Measurements from ENCODE around the gene SSC5D. TPM values are rescaled to one million over a fixed set of nuclear protein-coding genes. Genes with fewer than 3 reads are reported as not detected.

The SSC5D gene
- 33.6 to 50.0 TPM (median 34.5 TPM) in 3 replicates for total RNA-seq
- long read RNA-seq, full-length matches to known transcripts = 1 of 6 reads
- long read RNA-seq, partial matches to known transcripts = 1 of 6 reads
- long read RNA-seq, other reads (novel, unspliced or antisense) = 4 of 6 reads

DNA sequence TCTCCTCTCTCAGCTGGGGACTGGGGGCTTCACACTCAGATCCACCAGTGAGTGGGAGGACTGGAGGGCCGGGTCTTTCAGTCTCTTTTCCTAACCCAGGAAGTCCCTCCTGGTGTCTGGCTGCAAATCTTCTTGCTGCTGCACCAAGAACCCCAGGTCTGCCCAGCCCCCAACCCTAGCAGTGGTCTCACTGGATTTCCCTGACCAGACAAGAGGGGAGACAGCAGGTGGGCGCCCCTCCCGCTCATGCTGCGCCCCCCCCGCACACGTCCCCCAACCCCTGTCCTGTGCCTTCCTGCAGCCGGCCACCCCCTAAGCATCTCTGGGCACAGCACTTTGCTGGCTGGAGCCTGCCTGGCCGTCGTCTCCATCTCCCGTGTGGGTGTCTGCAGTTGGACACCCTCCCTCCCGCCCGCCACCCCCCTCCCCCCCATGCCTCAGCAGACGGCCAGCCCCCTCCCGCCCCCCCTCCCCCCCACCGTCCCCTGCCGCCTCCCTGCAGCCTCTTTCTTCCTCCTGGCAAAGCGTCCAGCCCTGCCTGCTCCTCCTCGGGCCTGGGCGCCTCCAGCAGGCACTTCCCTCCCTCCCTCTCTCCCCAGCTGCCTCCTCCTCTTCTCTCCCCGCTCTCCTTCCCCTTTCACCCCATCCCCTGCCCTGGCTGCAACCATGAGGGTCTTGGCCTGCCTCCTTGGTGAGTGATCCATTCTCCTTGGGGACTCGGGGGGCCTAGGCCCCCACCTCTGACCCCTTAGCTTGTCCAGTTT, at the start of gene SSC5D:
SSC5D (plus strand) TSS at position 513 of the 764 bp plus-strand sequence; CDS start at position 667, 154 bp downstream.
- no peak for DNase-seq (ENCODE audit: low spot score)
- TF ChIP-seq, protein P1, sequence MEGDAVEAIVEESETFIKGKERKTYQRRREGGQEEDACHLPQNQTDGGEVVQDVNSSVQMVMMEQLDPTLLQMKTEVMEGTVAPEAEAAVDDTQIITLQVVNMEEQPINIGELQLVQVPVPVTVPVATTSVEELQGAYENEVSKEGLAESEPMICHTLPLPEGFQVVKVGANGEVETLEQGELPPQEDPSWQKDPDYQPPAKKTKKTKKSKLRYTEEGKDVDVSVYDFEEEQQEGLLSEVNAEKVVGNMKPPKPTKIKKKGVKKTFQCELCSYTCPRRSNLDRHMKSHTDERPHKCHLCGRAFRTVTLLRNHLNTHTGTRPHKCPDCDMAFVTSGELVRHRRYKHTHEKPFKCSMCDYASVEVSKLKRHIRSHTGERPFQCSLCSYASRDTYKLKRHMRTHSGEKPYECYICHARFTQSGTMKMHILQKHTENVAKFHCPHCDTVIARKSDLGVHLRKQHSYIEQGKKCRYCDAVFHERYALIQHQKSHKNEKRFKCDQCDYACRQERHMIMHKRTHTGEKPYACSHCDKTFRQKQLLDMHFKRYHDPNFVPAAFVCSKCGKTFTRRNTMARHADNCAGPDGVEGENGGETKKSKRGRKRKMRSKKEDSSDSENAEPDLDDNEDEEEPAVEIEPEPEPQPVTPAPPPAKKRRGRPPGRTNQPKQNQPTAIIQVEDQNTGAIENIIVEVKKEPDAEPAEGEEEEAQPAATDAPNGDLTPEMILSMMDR (IDR thresholded peaks at IDR 0.05) = no peak
- Mint-ChIP-seq H3K9me3 (ENCODE audit: low read depth) (no peaks in the 10 kb centered on the region), H3K4me1 (ENCODE audit: low read depth) (peaks cover 33% of the 10 kb centered on the region), H3K4me3 (ENCODE audit: unreplicated experiment) (peak within 1 kb of the TSS; percentile 74), H3K36me3 (ENCODE audit: low read depth) (peaks cover 1% of the 10 kb centered on the region), H3K27ac (ENCODE audit: unreplicated experiment) (peak within 1 kb of the TSS; percentile 99), H3K27me3 (ENCODE audit: low read depth) (no peaks in the 10 kb centered on the region)

DNA sequence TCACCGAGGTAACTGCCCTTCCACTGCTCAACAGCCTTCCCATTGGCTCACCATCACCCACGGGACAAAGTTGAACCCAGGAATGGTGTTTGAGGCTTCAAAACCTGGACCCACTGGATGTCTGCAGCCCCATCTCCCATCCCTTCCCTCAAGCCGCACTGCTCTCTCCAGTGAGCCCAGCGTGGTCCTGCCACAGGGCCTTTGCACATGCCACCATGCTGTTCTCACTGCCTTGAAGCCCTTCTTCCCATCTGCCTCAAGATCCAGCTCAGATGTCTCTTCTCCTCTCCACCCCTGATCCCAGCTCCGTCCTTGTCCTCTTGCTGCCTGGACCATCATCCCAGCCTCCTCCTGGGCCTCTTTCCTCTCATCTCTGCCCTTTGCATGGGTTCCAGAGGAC, 49.2 kb upstream of the SSC5D start:
- no peak for DNase-seq (ENCODE audit: low spot score)
- TF ChIP-seq, protein P1 (IDR thresholded peaks at IDR 0.05) = no peak
- Mint-ChIP-seq H3K9me3 (ENCODE audit: low read depth) (peaks cover 3% of the 10 kb centered on the region), H3K27ac (ENCODE audit: unreplicated experiment) (no peak overlapping the region), H3K4me3 (ENCODE audit: unreplicated experiment) (no peak overlapping the region), H3K27me3 (ENCODE audit: low read depth) (peaks cover 51% of the 10 kb centered on the region), H3K36me3 (ENCODE audit: low read depth) (peaks cover 3% of the 10 kb centered on the region), H3K4me1 (ENCODE audit: low read depth) (peaks cover 14% of the 10 kb centered on the region)

DNA sequence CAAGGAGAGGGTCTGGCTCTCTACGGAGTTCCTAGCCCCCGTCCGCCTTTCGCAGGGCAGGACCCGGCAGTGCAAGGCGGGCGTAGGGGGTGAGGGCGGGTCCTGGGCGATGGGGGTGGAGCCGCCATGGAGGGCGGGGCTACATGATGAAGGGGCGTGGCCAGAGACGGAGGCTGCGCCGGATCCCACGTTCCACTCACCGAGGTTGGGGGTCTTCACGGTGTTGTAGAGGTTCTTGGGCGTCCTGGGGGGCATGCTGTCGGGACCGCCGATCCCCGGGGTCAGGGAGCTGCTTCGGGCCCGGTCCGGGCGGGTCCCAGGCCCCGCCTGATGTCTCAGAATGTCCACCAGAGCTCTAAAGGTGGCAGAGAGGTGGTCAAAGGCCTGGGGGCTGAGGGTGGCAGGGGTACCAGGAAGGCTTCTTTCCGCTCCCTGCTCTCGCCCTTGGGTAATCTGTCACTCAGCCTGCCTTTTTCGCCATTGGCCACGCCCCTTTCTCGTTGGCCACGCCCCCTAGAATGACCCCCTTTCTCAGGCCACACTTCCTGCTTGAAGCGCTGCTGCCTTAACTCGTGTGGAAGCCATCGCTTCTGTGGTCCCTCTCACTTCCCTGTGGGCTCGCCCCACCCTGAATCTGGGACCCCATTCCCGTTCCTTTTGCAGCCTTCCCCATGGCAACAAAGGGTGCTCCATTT, 47.7 kb upstream of the SSC5D start:
- peaks cover 66% of the 10 kb centered on the region for H3K27me3 Mint-ChIP-seq (ENCODE audit: low read depth)
- peaks cover 3% of the 10 kb centered on the region for H3K36me3 Mint-ChIP-seq (ENCODE audit: low read depth)
- TF ChIP-seq, protein P1 (IDR thresholded peaks at IDR 0.05) = no peak
- peaks cover 3% of the 10 kb centered on the region for H3K9me3 Mint-ChIP-seq (ENCODE audit: low read depth)
- no peak overlapping the region for H3K27ac Mint-ChIP-seq (ENCODE audit: unreplicated experiment)
- DNase-seq (ENCODE audit: low spot score) = no peak
- H3K4me3 Mint-ChIP-seq (ENCODE audit: unreplicated experiment) = no peak overlapping the region
- peaks cover 14% of the 10 kb centered on the region for H3K4me1 Mint-ChIP-seq (ENCODE audit: low read depth)

DNA sequence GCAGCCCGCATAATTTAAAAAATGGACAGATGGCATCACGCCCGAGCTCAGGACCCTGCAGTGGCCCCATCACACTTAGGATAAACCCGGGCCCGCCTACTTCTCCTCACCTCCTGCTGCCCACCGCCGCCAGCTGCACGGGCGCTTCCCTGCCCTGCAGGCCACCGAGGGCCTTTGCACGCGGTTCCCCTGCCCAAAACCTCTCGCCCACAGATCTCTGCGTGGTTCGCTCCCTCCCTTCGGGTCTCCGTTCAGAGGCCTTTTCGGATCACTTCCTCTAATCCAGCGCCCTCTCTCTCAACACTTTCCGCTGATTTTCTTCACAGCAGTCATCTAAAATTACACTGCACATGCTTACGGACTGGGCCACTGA, 46.9 kb upstream of the SSC5D start:
- H3K4me3 Mint-ChIP-seq (ENCODE audit: unreplicated experiment) = no peak overlapping the region

More for the DNA sequence above, 46.9 kb upstream of the SSC5D start:
- Mint-ChIP-seq H3K9me3 (ENCODE audit: low read depth) (peaks cover 3% of the 10 kb centered on the region), H3K36me3 (ENCODE audit: low read depth) (peaks cover 3% of the 10 kb centered on the region), H3K4me1 (ENCODE audit: low read depth) (peaks cover 14% of the 10 kb centered on the region), H3K27ac (ENCODE audit: unreplicated experiment) (no peak overlapping the region), H3K27me3 (ENCODE audit: low read depth) (peaks cover 70% of the 10 kb centered on the region)
- TF ChIP-seq, protein P1 (IDR thresholded peaks at IDR 0.05) = no peak
- DNase-seq (ENCODE audit: low spot score) = no peak

Data from chondrocyte (in vitro differentiated cells).